ENCODE measurements around the gene TACC2.

- TF ChIP-seq CTCF (conservative IDR thresholded peaks at IDR 0.05) (no peak), ZFX (IDR thresholded peaks at IDR 0.05) (no peak)
These were observed 268.1 kb downstream of the TACC2 start for GRCh38 chr10:122257041-122257440.
